Stimulated activated CD8-positive, alpha-beta memory T cell treated with anti-CD3 and anti-CD28 coated beads, Interleukin-12 subunit alpha, Interleukin-12 subunit beta, amount 100 ng/mL, for 4 hours (primary cell): ENCODE measurements around the gene CCM2L.

Source experiments
- DNase-seq: peaks from one replicate; pipeline ENCODE4 v3.0.0-alpha.2; 2020; ENCODE audit warnings: low read depth

Gene CCM2L

DNA sequence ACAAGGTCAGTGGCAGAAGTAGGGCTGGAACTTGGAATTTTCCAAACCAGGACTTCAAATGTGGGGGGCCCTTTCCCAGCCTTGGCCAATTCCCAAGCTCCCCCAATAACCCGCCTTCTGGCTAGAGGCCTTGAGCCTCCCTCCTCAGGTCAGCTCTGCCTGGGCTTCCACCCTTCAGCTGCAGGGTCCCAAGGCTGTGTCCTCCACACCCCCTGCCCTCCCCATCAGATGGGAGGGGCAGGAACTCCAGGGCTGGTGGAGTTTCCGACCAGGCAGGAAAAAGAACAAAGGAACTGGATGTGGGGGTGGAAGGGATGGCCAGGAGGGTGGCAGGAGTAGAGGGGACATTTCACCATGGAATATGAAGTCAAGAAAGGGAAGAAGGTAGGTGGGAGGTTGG is at the start of gene CCM2L:
Gene CCM2L (plus strand): TSS at position 338 of the 400 bp plus-strand sequence. CDS start 17 bp downstream, at position 355.
- DNase-seq = no peak

DNA sequence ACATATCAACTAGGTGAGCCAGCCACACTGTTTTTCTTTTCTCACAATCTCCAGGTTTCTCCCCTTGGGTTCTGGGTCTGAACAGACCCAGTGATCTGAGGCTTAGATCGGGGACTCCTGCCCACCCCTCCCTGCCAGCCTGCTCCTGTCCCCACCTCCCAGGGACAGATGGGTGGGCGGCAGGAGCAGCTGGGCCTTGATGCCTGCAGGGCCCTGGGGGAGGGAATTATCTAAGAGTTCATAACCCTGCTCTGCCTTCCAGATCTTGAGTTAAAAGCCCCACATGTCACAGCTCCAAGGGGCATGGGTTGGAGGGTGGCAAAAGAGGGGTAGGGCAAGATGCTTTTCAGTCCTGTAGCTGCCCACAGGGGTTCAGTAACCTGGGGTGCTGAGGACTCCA is 47.5 kb upstream of the CCM2L start:
- no peak for DNase-seq

DNA sequence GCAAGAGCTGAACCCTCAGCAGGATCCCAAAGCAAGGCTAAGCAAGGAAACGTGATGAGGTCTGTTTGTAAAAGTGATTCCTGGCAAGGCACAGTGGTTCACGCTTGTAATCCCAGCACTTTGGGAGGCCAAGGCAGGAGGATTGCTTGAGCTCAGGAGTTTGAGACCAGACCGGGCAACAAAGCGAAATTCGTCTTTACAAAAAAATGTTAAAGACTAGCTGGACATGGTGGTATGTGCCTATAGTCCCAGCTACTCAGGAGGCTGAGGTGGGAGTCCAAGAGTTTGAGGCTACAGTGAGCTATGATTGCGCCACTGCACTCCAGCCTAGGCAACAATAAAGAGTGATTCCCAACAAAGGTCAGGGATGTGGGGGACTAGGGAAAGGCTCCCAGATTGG is 46.3 kb upstream of the CCM2L start:
- DNase-seq = no peak

DNA sequence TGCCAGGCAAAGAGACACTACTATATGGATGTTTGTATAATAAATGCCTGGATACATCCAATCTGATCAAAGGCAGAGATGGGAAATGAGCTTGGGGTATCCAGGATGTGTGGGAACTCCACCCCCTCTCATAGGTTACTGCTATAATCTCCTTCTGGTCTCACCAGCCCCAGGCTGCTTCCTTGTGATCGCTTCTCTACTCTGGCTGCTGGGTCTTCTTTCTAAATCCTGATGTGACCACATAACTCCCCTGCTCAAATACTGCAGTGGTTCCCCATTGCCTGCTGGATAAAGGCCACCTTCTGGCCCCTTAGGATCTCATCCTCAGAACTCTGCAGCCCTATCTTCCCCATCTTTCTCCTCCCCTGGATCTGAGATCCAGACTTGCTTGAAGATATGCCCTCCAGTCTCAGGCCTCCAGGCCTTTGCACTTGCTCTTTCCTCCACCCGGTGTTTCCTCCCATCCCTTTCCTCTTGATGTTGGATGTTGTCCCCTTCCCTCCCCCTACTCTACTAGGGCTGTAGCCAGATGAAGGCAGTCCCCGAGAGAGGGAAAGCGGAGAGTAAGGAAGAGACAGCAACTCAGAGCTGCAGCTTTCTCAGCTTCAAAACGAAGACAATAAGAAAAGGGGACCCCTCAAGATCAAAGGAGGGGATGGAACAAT is 43.1 kb upstream of the CCM2L start:
- no peak for DNase-seq

DNA sequence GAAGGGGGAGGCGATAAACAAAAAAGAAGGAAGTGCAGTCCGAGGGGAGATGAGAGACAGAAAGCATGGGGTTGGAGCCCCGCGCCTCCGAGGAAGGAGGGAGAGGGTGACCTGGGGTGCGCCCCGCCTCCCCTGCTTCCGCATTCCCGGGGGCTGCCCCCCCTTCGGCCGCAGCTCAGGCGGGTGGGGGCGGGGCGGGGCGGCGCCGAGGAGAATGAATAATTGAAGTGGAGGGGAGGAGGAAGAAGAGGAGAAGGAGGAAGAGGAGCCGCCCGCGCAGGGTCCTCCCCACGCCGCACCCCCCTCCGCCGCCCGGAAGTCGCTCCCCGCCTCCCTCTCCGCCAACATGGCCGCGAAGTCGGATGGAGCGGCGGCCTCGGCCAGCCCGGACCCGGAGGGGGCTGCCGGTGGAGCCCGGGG is 42.4 kb upstream of the CCM2L start, which contains the start of gene XKR7:
Gene XKR7 (plus strand): TSS at position 322 of the 420 bp plus-strand sequence. CDS start 25 bp downstream, at position 347.
- DNase-seq = peak; percentile 3

DNA sequence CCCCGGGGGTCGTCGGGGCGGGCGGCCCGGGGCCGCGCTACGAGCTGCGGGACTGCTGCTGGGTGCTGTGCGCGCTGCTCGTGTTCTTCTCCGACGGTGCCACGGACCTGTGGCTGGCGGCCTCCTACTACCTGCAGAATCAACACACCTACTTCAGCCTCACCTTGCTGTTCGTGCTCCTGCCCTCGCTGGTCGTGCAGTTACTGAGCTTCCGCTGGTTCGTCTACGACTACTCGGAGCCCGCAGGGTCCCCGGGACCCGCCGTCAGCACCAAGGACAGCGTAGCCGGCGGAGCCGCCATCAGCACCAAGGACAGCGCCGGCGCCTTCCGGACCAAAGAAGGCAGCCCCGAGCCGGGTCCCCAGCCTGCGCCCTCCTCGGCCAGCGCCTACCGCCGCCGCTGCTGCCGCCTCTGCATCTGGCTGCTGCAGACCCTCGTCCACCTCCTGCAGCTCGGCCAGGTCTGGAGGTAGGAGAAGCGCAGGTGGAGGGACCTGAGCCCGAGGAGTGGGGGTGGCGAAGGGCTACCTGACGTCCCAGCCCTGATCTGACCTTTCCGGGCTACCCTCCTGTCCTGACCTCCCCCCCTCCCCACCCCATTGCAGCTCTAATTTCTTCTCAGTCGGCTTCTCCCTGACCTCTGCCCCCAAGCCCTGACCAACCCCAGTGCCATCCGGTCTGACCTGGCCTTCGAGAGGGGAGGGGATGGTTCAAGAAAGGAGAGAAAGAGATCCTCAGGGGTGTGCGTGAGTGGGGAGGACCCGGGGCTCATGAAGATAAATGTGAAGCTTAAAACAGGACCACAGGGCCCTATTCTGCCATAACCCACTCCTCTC is 41.7 kb upstream of the CCM2L start:
- DNase-seq = peak; percentile 50

DNA sequence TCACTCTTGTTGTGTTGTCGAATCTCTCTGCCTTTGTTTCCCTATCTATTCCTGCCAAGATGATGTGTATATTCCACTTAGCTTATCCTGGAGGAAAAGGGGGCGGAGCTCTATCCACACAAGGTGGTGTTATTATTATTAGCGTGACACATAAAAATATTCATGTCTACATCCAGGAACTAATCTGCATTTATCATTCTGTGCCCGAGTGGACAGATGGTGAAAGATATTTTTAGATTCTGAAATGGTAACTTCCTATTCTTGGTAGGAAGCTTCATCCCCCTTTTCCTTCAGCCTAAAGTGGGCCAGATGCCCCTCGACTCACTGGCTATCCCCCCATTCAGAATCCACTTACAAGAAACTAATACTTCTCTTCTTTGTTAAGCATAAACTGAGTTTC is 40.2 kb upstream of the CCM2L start:
- DNase-seq = no peak

DNA sequence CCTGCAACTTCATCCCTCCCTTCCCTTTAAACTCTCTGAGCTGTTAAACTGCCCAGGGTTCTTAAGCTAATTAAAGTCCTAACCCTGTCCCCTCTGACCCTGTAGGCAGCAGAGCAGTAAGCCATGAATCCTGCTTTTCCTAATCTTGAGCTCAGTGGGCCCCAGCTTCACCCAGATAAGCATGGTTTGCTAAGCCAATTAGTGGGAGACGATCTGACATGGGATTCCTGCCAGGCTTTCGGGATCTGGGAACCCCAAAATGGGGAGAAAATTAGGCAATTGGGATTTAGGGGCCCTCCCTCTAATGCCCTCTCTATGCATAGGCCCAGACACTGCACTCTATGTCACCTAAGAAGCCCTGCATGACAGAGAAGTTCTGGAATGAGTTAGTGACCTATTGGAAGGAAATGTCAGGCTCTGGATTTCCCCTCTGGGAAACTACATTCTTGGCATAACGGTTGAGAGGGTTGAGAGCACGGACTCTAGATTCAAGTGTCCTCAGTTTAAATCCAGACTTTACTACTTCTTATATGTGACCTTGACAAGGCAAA is 37.7 kb upstream of the CCM2L start:
- no peak for DNase-seq

DNA sequence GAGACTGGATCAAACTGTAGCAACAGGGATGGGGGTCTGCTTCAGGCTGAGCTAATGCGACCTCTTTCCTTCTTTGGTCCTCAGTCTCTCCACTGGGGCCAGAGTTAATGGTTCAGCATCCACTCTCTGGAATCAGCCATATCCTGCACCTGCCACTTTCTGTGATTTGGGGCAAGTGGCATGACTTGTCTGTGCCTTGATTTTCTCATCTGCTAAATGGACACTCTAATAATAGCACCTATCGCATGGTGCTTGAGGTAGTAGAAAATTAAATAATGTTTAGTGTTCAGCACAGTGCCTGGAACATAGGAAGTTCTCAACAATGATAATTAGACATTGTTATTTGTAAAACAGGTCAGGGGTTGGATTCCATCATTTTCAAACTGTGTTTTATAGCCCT is 35.9 kb upstream of the CCM2L start:
- DNase-seq = no peak

DNA sequence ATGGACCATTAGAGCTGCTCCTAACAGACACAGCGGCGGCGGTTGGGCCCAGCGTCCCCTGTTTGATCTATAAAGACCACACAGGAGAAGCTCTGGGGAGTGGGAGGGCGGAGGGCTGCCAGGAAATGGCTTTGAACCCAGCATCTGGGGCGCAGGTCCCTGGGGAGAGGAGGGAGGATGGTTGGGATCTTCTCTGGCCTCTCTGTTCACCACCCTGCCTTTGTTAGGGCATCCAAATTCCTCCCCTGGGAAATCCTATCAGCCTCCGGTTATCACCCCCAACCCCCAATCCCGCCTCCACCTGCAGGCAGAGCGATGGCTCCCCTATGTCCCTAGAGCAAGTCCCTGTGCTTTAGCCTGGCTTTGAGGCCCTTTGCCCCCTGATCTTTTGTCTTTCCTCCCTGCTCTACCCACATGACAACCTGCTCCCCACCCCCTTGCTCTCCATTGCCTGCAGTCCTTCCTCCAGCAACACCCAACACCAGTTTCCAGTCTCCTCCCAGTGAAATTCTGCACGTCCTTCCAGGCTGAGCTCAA is 35.2 kb upstream of the CCM2L start:
- no peak for DNase-seq

DNA sequence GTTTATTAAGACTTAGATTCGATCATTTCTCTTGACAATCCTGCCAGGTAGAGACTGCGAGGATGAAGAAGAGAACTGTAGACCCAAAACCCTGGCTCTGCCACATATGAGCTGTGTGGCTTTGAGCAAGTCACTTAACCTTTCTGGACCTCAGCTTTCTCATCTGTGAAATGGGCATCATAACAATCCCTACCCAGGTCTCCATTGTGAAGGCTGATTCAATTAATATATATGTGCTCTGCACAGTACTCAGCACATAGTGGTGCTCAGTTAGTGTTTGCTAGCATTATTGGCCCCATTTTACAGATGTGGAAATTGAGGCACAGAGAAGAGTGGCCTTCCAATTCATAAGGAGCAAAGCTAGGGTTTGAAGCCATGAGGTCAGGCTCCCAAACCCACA is 34.4 kb upstream of the CCM2L start:
- DNase-seq = no peak

DNA sequence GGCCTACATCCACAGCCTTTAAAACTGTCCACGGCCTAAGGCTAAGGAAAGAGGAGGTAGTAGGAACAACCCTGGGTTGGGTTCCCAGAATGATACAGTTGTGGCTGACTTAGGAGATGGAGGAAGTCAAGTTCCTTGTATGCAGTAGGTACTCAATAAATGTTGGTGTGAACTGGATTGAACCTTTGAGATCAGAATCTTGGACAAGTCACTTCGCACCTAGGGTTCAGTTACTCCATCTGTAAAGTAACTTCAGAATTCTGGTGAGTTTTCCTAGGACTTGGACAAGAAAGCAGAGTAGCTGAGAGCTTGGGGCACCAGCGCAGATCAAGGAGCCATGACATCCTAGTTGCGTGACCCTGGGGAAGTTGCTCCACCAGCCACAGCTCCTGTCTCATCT is 33.2 kb upstream of the CCM2L start:
- no peak for DNase-seq

DNA sequence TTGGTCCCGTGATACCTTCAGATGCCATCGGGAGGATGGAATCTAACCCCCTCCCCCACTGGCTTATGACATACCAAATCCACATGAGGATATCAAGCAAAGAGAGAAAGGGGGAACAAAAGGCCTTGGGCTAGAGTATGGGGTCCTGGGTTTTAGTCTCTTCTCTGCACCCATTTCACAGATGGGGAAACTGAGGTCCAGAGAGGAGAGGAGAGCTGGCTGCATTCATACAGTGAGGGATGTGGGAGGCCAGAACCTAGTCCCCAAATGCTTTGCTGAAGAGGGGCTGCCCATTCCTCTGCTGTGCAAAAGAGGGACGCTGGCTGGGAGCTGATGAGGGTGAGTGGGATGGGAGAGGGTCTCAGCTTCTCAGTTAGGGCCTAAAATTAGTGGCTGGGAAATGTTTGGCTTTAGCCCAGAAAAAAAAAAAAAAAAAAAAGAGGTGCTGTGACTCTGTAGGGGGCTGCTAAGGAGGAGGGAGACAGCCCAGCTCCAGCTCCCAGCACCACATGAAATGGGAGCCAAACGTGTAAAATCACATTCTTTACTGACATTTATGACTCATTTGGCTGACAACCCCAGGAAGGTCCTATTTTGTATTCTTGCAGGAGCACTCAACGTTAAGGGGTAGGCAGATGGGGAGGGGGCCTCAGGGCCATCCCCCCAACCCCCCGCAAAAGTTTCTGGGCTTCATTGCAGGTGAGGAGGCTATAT is 30.4 kb upstream of the CCM2L start:
- no peak for DNase-seq

DNA sequence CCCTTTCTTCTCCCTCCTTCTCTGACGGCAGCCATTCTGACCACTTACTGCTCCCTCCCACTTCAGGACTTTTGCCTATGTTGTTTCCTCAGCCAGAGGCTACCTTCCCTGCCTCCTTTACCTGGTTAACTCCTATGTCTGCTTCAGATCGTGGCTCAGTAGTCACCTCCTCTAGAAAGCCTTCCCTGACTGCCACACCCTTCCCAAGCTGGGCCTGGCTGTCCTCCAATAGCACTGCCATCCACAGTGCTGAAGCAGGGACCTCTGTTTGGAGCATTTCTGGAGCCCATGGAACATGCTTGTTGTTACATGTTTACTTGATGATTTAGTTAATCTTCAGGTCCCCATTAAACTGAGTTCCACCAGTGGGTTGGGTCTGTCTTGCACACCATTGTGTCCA is 28.5 kb upstream of the CCM2L start:
- no peak for DNase-seq

DNA sequence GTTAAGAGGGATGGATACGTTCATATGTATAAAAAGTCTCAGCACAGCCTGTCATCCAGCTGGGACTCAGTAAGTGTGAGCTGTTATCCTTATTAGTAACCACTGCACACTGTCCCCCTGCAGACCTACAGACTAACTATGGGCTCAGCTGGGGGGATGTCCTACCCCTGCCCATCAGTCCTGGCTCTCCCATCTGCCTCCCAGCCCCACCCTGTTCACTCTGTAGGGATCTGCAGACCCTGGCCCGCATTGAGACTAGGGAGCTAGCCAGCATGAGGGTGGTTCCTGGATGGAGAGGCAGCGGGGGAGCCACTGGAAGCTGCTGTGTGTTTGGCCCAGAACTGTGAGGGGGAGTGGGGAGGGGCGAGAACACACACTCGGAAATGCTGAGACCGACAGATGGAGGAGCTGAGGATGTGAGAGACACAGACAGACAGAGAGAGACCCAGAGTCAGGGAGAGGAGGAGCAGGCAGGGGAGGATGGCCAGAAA is 25.2 kb upstream of the CCM2L start:
- DNase-seq = no peak

DNA sequence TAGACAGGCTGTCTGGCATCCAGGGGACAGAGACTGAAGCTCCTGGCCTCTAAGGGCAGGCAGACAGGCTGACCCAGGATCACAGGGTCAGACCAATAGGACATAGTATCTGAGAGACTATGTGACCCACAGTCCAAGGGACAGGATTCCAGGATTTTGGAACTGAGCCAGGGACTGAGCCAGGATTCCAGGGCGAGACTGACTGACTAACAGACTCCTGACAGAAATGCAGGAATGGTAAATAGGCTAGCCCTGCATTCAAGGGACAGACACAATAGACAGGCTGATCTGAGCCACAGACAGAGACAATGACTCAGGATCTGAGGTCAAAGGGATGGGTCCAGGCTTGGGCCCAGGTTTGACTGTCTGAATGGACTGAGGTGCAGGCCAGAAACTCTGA is 22.5 kb upstream of the CCM2L start:
- DNase-seq = no peak

DNA sequence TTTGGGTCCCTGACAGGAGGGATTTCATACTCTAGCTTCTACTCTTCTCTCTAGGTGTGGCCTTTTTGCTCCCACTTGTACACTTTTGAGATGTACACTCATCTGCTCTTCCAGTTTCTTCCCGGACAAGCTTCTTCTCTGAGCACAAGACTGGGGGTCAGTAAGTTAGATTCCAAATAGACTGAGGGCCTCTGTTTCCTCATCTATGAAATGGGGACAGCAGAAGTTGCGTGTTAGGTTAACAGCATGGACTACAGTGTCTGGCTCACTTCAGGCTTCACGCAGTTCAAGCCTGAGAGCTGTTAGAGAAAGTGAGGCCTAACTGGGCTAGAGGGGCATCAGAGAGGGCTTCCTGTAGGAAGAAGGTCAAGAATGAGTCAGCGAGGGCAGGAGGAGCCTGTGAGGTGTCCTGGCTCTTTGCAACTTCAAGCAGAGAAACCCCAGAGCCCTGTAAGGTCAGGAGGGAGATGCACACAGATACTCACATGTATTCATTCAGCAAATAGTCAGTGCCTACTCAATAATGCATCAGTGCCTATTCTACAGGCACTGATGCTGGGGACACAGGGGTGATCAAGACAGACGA is 21.7 kb upstream of the CCM2L start:
- DNase-seq = no peak

DNA sequence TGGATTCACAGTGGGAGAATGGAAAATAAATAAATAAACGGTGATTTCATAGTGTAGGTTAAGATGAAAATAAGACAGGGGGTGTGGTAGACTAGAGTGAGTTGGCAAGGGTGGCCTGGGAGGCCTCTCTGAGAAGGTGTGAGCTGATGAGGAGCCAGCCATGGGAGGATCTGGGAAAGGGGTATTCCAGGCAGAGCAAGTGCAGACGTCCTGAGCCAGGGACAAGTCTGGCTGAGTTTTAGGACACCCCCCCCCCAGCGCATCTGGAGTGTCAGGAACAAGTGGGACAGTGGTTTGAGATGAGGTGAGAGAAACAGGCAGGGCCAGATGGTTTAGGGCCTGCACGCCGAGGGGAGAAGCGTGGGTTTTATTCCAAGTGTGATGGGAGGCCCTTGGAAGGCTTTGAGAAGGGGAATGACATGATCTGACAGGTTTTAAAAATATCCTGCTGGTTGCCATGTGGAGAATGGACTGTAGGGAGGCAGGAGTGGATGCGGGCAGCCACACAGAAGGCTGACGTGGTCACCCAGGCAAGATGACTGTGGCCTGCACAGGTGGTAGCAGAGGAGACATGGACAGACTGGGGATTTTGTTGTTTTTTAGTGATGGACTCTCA is 21.1 kb upstream of the CCM2L start:
- DNase-seq = no peak

DNA sequence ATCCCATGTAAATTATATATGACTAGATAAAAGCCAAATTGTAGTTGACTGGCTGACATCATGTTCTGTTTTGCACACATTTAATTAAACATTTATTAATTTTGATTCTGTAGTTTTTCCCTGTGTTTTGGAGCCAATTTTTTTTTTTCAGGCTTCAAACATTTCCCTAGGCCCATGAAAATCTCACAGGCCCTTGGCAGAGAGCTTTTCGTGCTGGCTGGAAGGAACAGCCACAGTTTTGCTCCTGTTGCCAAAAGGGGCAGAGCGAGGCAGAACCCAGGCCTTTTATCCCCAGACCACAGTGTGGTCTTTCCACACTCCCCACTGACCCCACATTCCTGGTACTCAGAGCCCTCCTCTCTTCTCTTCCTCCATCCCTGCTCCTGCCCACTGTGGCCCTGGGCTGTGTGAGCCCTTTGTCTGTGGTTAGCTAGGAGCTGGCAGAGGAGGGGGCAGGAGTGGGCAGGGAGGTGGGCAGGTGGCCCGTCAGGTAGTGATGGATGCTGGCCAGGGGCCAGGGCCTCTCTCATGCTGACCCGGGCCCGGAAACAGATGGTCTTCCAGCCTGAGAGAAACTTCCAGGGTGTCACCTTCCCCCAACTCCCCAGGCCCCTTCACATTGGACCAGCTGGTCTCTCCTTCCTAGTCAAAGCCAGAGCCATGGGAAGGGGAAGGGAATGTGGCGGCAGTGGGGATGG is 19.4 kb upstream of the CCM2L start:
- DNase-seq = no peak

DNA sequence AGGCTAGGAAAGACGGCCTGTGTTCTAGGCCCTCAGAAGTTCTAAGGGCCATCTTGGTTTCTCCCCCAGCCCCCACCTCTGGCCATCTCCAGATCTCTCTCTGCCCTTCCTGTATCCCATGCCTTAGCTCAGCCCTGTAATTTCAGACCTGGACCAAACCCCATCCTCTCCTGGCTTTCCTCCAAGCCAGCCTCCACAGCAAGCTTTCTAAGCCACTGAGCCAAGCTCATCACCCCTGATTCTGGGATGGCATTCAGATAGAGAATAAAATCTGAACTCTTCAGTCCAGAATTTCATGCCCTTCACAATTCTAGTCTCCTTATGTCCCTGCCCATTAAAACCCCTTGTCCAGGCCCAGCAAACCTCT is 18.9 kb upstream of the CCM2L start:
- DNase-seq = no peak

DNA sequence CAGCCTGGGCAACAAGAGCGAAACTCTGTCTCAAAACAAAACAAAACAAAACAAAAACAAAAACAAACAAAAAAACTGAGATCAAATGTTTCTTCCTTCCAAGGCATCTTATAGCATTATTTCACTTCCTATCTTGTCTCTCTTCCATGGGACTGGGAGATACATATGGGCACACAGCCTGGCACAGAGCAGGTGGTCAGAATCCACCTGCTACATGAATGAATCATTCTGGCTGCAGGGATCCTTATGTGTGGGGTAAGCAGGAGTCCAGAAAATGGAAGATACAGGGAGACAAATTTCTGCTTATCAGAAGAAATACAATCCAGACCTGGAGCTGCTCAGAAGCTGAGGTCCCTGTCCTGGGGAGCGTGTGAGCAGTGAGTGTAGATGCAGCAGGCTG is 18.2 kb upstream of the CCM2L start:
- no peak for DNase-seq
